Ishikawa (cell line): ENCODE data around the gene IL19.

ENCODE experiments used
- CEBPB ChIP-seq: IDR thresholded peaks from 2 replicates; pipeline ENCODE4 v1.6.1; 2012
- CREB1 ChIP-seq: IDR thresholded peaks from 2 replicates; pipeline ENCODE4 v1.6.1; 2012; ENCODE audit warnings: low read depth
- EGR1 ChIP-seq: IDR thresholded peaks from 2 replicates; pipeline ENCODE4 v1.6.1; 2012
- EP300 ChIP-seq: IDR thresholded peaks from 2 replicates; pipeline ENCODE4 v1.6.1; 2012; ENCODE audit warnings: borderline replicate concordance
- FOXM1 ChIP-seq: IDR thresholded peaks from 2 replicates; pipeline ENCODE4 v1.6.1; 2012; ENCODE audit warnings: low read depth, borderline replicate concordance
- NFIC ChIP-seq: IDR thresholded peaks from 2 replicates; pipeline ENCODE4 v1.6.1; 2012
- RAD21 ChIP-seq: IDR thresholded peaks from 2 replicates; pipeline ENCODE4 v1.6.1; 2012; ENCODE audit warnings: low read depth
- REST ChIP-seq: IDR thresholded peaks from 2 replicates; pipeline ENCODE4 v1.6.1; 2012; ENCODE audit warnings: low read depth, mild to moderate bottlenecking
- TAF1 ChIP-seq: IDR thresholded peaks from 2 replicates; pipeline ENCODE4 v1.6.1; 2012; ENCODE audit warnings: low read depth, mild to moderate bottlenecking
- TCF12 ChIP-seq: IDR thresholded peaks from 2 replicates; pipeline ENCODE4 v1.6.1; 2012; ENCODE audit warnings: low read depth
- TEAD4 ChIP-seq: IDR thresholded peaks from 2 replicates; pipeline ENCODE4 v1.6.1; 2012
- YY1 ChIP-seq: IDR thresholded peaks from 2 replicates; pipeline ENCODE4 v1.6.1; 2012; ENCODE audit warnings: low read depth
- ZBTB7A ChIP-seq: IDR thresholded peaks from 2 replicates; pipeline ENCODE4 v1.6.1; 2012; ENCODE audit warnings: low read depth
- TF ChIP-seq, protein P1 (sequence below): IDR thresholded peaks from 2 replicates; pipeline ENCODE4 v1.6.1; 2012
- TF ChIP-seq, protein P2 (sequence below): IDR thresholded peaks from 2 replicates; pipeline ENCODE4 v1.6.1; 2012

The IL19 gene

DNA sequence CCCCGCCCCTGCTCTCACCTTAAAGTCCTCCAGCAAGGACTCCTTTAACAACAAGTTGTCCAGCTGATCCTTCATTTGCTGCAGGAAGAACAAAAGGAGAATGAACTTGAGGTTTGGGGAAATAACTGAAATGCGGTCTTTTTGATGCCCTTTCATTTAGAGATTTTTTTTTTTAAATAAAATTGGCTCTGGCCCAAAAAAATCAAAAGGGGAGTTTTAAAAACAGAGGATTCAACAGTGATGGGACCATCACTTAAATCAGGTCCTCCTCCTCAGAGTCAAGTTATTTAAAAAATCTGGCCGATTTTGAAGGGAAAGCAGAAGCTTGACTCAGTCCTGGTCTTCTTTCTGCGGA, 742 bp downstream of the IL19 start:
- no peak for TF ChIP-seq RAD21

- TF ChIP-seq RAD21 (no peak), TAF1 (no peak), EGR1 (no peak), REST (no peak), TCF12 (no peak), EP300 (no peak)
- TF ChIP-seq, protein P1, sequence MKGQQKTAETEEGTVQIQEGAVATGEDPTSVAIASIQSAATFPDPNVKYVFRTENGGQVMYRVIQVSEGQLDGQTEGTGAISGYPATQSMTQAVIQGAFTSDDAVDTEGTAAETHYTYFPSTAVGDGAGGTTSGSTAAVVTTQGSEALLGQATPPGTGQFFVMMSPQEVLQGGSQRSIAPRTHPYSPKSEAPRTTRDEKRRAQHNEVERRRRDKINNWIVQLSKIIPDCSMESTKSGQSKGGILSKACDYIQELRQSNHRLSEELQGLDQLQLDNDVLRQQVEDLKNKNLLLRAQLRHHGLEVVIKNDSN, result no peak
- TF ChIP-seq, protein P2, sequence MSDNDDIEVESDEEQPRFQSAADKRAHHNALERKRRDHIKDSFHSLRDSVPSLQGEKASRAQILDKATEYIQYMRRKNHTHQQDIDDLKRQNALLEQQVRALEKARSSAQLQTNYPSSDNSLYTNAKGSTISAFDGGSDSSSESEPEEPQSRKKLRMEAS, result no peak
These were observed 1.8 kb downstream of the IL19 start, which contains the start of gene IL10 for GRCh38 chr1:206772243-206772937. Gene IL10 (minus strand): TSS chr1:206772494. CDS start chr1:206772435, 59 bp downstream.

GRCh38 chr1:206774093-206774492, 3.5 kb downstream of the IL19 start:
- no peak for TF ChIP-seq CREB1
- TF ChIP-seq, protein P2, result no peak
- no peak for TF ChIP-seq YY1
- TF ChIP-seq, protein P1, result no peak
- no peak for TF ChIP-seq TAF1
- no peak for TF ChIP-seq TCF12
- no peak for TF ChIP-seq EGR1
- TF ChIP-seq FOXM1, result no peak
- no peak for TF ChIP-seq RAD21
- no peak for TF ChIP-seq NFIC

DNA sequence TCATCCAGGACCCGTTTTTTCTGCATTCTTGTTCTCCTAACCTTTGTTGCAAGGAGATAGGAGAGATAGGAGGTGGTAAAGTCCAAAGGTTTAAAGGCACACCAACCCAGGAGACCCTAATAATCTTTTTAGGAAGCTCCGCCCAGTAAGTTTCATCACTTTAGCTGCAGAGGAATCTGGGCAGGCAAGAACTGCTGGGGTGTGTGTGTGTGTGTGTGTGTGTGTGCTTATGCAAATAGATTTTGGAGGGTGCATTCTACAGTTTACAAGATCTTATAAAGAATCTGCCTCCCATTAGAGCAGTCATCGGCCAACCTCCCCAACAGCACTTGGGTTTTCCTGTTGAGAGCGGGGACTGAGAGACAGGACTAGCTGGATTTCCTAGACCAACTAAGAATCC, 5.7 kb downstream of the IL19 start:
- TF ChIP-seq YY1 (no peak), TAF1 (no peak), NFIC (no peak), TCF12 (no peak), EGR1 (no peak), EP300 (no peak), ZBTB7A (no peak), CEBPB (no peak), CREB1 (no peak), FOXM1 (no peak), REST (no peak), RAD21 (no peak), TEAD4 (no peak)
- TF ChIP-seq, protein P2, result no peak
- TF ChIP-seq, protein P1, result no peak

DNA sequence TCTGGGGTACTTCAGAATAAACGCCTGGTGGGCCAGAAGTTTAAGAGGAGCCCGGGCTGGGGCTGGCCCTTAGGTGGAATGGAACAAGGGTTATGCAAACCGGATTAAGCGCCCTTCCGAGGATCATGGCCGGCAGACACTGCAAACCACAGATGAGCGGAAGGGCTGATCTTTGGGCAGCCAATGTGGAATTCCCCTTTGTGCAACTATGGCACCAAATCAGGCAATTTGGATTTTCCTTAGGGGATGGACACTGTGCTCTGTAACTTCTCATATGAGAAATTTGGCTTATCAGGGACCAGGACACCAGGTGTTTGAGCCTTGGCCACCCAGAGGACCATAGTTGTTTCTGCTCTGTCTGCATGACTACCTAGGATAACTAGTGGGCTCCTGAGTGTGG, 7.5 kb downstream of the IL19 start:
- TF ChIP-seq, protein P2, result no peak
- TF ChIP-seq TEAD4 (no peak), RAD21 (no peak)
- TF ChIP-seq, protein P1, result no peak
